Mammary epithelial cell (primary cell): ENCODE results near the gene PIN1.

Source experiments
- EZH2 ChIP-seq: IDR thresholded peaks from 2 replicates; pipeline ENCODE4 v1.6.1; 2012; ENCODE audit warnings: low read length, inconsistent platforms, borderline replicate concordance
- TF ChIP-seq, protein P1 (sequence below), 2 donors: IDR thresholded peaks in 1 of 2; conservative IDR thresholded peaks in 1 of 2; 2 replicates each; pipeline ENCODE4 v1.5.1; 2011 to 2012; ENCODE audit warnings: inconsistent platforms in 2 of 2, low read length in 2 of 2, mild to moderate bottlenecking in 2 of 2, control low read depth in 1 of 2, low read depth in 1 of 2; ENCODE audit not compliant: insufficient read depth in 1 of 2; ENCODE audit errors: extremely low read depth in 1 of 2

GRCh38 chr19:9828551-9829063 lies 6.5 kb upstream of the PIN1 start:
- TF ChIP-seq, protein P1, sequence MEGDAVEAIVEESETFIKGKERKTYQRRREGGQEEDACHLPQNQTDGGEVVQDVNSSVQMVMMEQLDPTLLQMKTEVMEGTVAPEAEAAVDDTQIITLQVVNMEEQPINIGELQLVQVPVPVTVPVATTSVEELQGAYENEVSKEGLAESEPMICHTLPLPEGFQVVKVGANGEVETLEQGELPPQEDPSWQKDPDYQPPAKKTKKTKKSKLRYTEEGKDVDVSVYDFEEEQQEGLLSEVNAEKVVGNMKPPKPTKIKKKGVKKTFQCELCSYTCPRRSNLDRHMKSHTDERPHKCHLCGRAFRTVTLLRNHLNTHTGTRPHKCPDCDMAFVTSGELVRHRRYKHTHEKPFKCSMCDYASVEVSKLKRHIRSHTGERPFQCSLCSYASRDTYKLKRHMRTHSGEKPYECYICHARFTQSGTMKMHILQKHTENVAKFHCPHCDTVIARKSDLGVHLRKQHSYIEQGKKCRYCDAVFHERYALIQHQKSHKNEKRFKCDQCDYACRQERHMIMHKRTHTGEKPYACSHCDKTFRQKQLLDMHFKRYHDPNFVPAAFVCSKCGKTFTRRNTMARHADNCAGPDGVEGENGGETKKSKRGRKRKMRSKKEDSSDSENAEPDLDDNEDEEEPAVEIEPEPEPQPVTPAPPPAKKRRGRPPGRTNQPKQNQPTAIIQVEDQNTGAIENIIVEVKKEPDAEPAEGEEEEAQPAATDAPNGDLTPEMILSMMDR (conservative IDR thresholded peaks at IDR 0.05 in 1 of 2, IDR thresholded peaks at IDR 0.05 in 1 of 2; ENCODE audit: extremely low read depth in 1 of 2, insufficient read depth in 1 of 2, low read depth in 1 of 2, low read length in 2 of 2) = no peak
- TF ChIP-seq EZH2 = no peak
